Putamen (tissue), 1 donor: Measurements from ENCODE around the gene BPGM.
"Not testable (repeated sequence)": the region's sequence is repeated elsewhere in the genome, so short reads cannot be mapped to it uniquely, and the experiment has no call there.

Experiments used
- DNase-seq: peaks from one replicate; pipeline ENCODE4 v3.0.0-alpha.2; 2016; ENCODE audit warnings: low spot score

The BPGM gene

GRCh38 chr7:134632052-134632451 is 14.6 kb upstream of the BPGM start:
- DNase-seq, result no peak

DNA sequence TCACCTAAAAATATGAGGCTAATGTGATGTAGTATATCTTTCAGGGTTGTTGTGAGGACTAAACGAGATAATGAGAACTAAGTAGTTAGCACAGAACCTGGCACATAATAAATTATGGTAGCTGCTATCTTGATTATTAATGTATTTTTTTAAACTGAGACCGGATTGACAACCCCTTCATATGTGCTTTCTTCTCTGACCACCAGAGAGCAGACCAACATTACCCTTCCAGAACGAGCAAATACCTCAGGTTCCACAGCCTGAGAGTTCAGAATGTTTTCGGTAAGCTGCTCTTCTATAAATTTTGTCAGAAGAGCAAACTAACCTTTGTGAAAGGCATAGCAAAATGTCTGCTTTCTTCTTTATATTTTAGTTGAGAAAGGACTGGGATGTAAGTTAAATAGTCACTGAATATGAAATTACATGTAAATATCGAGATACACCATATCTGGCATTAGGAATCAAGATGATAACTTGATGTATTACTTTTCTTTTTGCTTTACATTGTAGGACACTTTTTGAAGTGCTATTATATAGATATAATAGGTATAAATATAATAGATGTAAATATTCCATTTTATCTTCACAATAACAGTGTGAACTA is 13.6 kb upstream of the BPGM start:
- DNase-seq, result peak; percentile 9

DNA sequence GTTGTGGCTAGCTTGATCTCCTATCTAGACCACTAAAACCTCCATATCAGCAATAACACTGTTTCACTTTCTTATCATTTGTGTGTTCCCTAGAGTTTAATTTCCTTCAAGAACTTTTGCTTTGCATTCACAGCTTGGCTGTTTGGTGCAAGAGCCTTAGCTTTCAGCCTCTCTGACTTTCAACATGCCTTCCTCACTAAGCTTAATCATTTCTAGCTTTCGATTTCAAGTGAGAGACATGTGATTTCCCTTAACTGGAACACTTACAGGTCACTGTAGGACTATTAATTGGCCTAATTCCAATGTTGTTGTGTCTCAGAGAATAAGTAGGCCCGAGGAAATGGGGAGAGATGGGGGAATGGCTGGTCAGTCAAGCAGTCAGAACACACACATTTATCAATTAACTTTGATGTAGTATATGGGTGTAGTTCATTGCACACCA is 10.6 kb upstream of the BPGM start:
- DNase-seq, result no peak

- DNase-seq, result no peak
Measured at GRCh38 chr7:134637441-134637840, 9.2 kb upstream of the BPGM start.

DNA sequence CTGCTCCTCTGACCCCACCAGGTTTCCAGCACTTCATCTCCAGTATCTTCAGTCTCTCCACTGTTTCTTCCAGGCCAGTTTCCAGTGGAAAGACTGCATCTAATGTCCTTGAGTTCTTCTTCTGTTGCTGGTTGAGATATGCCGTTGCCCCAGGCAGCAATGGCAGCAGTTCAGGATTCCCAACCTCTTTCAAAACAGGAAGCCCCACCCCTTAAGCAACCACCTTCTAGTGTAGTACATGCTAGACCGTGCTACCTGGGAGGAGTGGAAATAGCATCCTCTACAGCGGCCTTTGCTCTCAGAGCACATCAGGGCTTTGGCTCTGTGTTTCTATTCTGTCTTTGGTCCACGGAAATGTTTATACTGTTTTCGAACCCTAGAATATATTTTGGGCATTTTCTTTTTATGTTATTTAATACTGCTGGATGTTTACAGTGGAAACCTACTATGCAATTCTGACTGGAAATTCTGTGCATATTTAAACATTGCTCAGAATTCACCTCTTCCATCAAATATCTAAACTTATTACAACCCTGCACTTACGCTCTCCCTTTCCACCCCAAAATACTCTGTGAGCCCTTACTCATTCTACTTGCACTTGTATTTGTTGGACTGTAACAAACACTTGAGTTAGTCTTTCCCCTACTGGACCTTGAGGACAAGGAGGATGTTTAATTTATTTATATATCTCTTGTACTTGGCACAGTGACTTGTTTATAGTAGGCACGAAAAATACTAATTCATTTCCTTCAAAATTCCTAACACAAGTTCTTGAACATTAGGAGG is 8.5 kb upstream of the BPGM start:
- DNase-seq, result no peak

- DNase-seq, result no peak
Measured at GRCh38 chr7:134639061-134639460, 7.6 kb upstream of the BPGM start.

DNA sequence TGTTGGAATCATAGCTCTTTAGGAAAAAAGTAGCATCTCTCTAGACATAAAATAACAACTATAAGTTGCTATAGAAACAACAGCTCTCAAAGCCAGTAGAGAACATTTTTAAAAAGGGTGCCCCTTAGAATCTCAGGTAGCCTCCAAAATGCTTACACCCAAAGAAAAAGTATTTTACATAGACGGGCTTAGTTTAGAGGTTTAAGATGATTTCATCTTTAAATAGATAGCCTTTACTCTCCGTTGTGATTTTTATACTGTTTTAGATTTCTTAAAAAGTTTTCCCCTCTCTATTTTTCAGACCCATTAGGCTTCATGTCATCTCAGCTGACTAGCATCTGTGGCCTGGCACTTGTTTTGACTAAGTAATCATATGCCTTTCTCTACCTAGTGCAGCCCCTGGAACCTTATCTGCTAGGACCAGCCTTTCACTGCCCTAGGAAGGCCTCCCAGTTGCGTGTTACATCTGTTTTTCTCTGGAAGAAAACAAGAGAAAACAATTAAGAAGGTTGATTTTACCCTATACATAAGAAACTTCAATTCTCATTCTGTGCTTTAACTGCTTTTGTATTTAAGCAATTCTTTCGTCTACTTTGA is 6.9 kb upstream of the BPGM start:
- no peak for DNase-seq

DNA sequence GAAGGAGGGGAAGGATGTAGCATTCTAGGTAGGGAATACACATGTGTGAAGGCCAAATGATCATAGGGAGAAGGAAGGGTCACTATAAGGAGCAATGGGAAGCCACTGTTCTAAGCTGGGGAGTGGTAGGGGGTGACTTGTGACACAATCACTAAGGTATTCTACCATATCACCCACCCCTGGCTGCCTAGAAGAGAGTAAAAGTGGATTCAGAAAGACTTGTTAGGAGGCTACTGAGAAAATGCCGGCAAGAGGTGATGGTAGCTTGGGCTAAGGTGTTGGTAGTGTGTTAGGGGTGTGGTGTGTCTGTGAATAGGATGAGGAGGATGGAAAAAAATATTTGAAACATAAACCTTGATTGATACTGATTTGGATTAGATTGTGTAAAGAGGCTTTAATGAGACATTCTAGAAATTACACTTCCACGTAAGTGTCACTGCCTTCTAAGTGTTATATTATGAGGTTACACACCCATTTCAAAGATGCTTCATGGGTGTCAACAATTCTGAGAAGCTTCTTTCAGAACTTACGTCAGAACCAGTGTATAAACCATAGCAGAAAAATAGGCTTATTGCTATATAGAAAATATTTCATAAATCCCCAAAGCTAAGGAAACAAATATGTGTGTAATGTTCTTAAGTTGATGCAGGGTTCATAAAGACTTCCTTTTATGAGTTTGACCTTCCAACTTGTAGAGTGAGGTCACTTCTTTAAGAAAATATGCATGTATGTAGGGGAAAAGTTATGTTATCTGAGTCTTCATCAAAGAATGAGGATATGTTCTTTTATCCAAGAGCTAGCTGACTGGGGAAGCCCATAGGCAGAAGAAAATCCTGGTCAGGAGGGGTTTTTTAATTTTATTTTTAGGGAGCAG is 5.6 kb upstream of the BPGM start:
- no peak for DNase-seq

DNA sequence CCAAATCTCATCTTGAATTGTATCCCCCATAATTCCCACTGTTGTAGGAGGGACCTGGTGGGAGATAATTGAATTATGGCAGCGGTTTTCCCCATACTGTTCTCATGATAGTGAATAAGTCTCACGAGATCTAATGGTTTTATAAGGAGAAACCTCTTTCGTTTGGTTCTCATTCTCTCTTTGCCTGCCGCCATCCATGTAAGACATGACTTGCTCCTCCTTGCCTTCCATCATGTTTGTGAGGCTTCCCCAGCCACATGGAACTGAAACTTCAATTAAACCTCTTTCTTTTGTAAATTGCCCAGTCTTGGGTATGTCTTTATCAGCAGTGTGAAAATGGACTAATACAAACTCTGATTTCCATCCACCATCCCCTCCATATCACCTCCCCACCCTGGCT is 4.7 kb upstream of the BPGM start:
- DNase-seq, result not testable (repeated sequence)

DNA sequence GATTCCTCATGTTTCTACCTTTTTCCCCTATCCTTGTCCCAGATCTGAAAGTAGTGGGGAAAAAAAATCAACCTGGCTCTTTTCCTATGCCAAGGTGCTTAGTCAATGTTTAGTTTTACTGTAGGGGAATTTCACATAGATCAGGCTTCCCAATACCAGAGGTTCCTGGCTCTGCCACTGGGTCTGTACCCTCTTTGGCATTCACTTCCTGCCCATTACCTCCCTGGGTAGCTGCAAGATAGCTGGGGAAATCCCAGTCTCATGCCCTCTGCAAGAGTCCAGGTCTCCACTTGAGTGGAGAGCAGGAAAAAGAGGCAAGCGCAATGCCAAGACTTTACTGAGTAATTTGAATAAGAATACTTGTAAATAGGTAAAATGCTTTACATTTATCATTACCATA is 3.5 kb upstream of the BPGM start:
- no peak for DNase-seq

- DNase-seq, result no peak
Measured at GRCh38 chr7:134645478-134645877, 1.2 kb upstream of the BPGM start.

GRCh38 chr7:134645935-134646334 is 718 bp upstream of the BPGM start:
- no peak for DNase-seq

DNA sequence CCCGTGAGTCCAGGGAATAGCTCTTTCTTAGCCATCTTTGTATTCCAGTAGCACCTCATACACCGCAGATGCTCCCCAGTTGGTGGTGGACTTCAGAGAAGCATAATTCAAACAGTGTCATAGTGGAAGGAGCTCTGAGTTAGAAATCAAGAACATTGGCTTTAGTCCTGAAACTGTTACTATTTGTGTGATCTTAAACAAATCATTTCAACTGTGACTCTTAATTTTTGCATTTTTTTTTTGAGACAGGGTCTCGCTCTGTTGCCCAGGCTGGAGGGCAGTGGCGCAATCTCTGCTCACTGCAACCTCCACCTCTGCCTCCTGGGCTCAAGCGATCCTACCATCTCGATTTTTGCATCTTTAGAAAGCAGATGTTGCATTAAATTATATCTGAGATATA is 1.8 kb downstream of the BPGM start:
- no peak for DNase-seq

GRCh38 chr7:134649226-134649775 is 2.6 kb downstream of the BPGM start:
- DNase-seq, result no peak

DNA sequence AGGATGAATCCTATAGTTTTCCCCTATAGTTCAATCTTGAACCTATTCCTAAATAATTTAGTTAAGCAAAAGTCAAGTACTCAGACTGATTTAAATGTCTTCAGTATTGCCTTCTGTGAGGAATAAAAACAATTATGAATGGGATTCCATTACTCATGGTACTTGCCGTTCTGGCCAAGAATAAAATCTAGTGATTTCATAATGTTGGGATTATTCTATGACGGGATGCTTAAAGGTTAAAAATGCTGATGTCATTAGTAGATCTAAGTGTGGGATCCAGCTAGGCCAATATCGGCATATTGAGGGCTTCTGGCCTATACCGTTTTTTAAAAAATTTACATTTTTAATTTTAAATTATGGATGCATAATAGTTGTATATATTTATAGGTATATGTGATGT is 5.3 kb downstream of the BPGM start:
- no peak for DNase-seq

- DNase-seq, result no peak
Measured at GRCh38 chr7:134654104-134654775, 7.6 kb downstream of the BPGM start.

GRCh38 chr7:134657526-134657925 is 10.9 kb downstream of the BPGM start:
- no peak for DNase-seq

GRCh38 chr7:134660242-134660785 is 13.7 kb downstream of the BPGM start:
- DNase-seq, result no peak

DNA sequence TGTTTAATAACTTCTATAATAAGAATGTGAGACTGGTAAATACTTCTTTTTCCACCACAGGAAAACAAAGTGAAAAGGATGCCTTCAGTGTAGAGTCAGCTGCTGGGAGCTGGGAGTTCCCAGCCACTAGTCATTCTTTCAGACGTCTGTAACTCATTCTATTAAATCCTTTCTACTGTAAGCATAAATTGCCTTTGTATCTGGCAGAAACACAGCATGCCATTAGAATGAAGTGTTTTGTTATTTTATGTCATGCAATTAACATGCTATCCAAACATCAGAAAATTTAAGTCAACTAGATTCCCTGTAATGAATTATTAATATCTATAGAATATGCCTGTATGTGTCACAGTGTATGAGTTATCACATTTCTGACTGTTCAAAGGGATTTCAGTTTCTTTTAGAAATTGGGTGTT is 14.3 kb downstream of the BPGM start:
- DNase-seq, result no peak

DNA sequence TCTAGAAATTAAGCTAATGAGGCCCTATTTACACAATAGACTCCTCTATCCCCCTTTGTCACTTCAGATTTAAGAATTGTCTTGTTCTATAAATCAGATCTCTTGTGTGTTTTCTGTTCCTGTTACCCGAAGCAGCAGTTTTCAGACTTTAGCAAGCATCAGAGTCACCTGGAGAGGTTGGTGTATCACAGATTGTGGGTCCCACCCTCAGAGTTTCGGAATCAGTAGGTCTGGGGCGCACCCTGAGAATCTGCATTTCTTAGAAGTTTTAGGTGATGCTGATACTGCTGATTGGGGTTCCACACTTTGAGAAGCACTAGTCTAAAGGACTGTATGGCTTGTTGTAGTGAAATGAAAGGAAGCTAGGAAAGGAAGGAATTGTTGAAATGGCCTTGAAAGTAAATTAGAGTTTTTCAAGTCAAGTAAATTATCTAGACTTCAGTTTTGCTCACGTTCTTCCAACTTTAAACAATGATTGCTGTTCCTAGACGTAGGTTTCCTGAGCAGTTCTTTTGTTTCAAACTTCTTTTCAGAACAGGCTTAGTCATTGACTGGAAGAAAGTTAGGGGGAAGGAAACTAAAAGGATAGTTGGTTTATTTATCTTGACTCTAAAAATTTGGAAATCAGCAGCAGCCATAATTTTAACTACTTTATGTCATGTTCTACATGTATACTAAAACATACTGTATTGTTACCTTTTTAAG is 15.7 kb downstream of the BPGM start:
- no peak for DNase-seq

- no peak for DNase-seq
Measured at GRCh38 chr7:134662871-134663205, 16.2 kb downstream of the BPGM start.
